Activated CD8-positive, alpha-beta memory T cell treated with anti-CD3 and anti-CD28 coated beads, Interleukin-2, amount 10 ng/mL, durations not matched to agents 7 days and 5 days (primary cell): ENCODE measurements around the gene FARP1. TPM values are rescaled to one million over a fixed set of nuclear protein-coding genes. Genes with fewer than 3 reads are reported as not detected.

ENCODE experiments used
- ATAC-seq: fragments of 150-1000 bp; cut with Tn5 transposase; one replicate; pipeline ENCODE4 v1.10.0; 2021; ENCODE audit warnings: moderate library complexity
- CTCF ChIA-PET: fragments of 350-600 bp; sonication (Branson Sonifier 250); formaldehyde crosslinking; loops from one replicate; lab custom pipeline; 2021; ENCODE audit warnings: antibody characterized with exemption; lab: Charles Lee
- DNase-seq: peaks from one replicate; pipeline ENCODE4 v3.0.0-alpha.2; 2020
- H3K27ac Mint-ChIP-seq: one replicate; pipeline ENCODE4 v1.8.0; 2021; ENCODE audit warnings: mild to moderate bottlenecking, mixed read lengths
- H3K27me3 Mint-ChIP-seq: one replicate; pipeline ENCODE4 v1.8.0; 2021; ENCODE audit warnings: mixed read lengths
- H3K36me3 Mint-ChIP-seq: one replicate; pipeline ENCODE4 v1.8.0; 2021; ENCODE audit warnings: mild to moderate bottlenecking, mixed read lengths
- H3K4me1 Mint-ChIP-seq: one replicate; pipeline ENCODE4 v1.8.0; 2021; ENCODE audit warnings: mixed read lengths
- H3K4me3 Mint-ChIP-seq: one replicate; pipeline ENCODE4 v1.8.0; 2021; ENCODE audit warnings: mild to moderate bottlenecking, moderate library complexity, mixed read lengths
- H3K9me3 Mint-ChIP-seq: one replicate; pipeline ENCODE4 v1.8.0; 2022; ENCODE audit warnings: low read depth, mixed read lengths
- total RNA-seq, 2 experiments: library from RNA; stranded (reverse); gene quantifications; one replicate each; pipeline ENCODE4 v1.2.3, GENCODE V29; 2021

The FARP1 gene
- total RNA-seq, 2 experiments from 2014 or later: 0.44 to 0.87 TPM

DNA sequence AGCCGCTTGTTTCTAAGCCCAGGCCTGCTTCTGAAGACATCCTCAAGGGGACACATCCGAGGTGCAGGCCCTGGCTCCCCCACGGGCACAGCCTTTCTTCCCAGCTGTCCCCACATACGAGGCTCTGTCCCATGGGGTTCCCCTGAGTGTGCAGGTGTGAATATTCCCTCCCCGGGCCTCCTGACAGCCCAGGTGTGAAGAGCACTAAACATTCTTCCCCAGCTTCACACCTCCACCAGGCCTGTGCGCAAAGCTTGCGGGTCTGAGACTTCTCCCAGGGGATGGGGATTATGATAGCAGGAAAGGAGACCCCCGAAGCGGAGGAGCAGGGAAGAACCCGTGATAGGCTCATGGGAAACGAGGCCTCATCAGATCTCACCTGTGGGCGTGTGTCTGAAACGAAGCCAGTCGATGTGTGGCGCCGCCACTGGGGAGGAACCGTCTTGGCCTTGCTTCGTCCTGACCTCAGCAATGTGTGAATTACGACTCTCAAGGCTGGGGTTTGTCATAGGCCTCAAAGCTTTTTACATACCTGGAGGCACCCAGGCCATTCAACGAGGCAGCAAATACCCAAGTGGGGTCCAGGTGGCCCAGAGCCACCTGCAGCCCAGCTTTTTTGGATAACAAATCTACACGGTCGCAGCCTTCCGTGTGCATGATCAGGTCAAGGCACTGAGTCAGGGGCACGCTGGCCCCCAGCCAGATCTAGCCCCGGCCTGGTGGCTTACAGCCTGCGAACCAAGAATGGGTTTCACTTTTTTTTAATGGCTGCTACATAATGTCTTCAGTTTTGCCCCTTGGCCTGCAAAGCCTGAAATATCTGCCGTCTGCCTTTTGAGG lies 299.7 kb downstream of the FARP1 start:
- H3K4me1 Mint-ChIP-seq: peaks cover 13% of the 10 kb centered on the region
- no peak overlapping the region for H3K4me3 Mint-ChIP-seq
- DNase-seq (no peak), ATAC-seq (no peak)
- no peaks in the 10 kb centered on the region for H3K9me3 Mint-ChIP-seq
- no peaks in the 10 kb centered on the region for H3K27me3 Mint-ChIP-seq
- CTCF ChIA-PET: interaction anchor here (0.7 to 6.0 kb wide), 2 partner anchors 133 to 210 kb away, joined by 3 to 124 read pairs; no protein-coding TSS in a partner anchor
- H3K36me3 Mint-ChIP-seq: no peaks in the 10 kb centered on the region
- no peak overlapping the region for H3K27ac Mint-ChIP-seq

GRCh38 chr13:98443329-98443728 lies 300.4 kb downstream of the FARP1 start:
- CTCF ChIA-PET: interaction anchor here (5.0 to 6.0 kb wide), 2 partner anchors 209 to 229 kb away, joined by 50 to 124 read pairs; no protein-coding TSS in a partner anchor
- no peak overlapping the region for H3K27ac Mint-ChIP-seq
- ATAC-seq: no peak
- no peaks in the 10 kb centered on the region for H3K9me3 Mint-ChIP-seq
- H3K36me3 Mint-ChIP-seq: no peaks in the 10 kb centered on the region
- H3K27me3 Mint-ChIP-seq: no peaks in the 10 kb centered on the region
- no peak for DNase-seq
- peaks cover 13% of the 10 kb centered on the region for H3K4me1 Mint-ChIP-seq
- no peak overlapping the region for H3K4me3 Mint-ChIP-seq

DNA sequence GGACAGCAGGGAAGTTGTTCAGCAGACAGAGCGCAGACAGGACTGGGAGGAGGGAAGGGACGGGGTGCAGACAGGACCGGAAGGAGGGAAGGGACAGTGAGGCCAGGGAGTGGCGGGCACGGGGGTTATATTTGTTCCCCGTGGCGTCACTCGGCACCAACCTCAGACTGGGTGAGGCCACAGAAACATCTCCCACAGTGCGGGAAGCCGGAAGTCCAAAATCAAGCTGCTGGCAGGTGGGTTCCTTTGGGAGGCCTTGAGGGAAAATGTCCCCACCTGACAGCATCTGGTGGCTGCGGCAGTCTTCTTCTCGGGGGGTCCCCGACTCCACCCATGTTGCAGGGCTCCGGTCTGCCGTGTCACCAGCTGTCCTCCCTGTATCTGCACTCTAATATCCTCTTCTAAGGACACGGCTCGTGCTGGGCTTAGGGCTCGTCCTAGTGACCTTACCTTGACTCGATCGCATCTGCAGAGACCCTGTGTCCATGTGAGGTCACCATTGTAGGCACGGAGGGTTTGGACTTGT lies 301.0 kb downstream of the FARP1 start:
- H3K9me3 Mint-ChIP-seq: no peaks in the 10 kb centered on the region
- H3K27me3 Mint-ChIP-seq: no peaks in the 10 kb centered on the region
- no peak overlapping the region for H3K27ac Mint-ChIP-seq

DNA sequence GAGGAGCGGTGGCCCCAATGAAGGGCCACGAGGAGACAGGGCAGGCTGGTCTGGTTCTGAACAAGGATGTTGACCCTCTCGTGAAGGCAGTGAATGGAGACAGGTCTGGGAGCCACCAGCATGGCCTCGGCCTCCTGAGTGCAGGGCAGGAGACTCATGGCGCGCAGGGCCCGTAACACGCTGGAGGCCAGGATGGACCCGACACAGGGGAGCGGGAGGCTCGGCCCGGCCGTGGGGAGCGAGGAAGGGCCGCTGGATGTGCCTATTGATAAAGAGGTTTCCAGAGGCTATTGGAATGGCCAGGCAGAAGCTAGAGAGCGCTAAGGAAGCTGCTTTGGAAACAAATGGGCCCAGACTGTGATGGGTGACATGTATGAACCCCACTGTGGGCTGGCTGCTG lies 301.5 kb downstream of the FARP1 start:
- Mint-ChIP-seq H3K36me3 (no peaks in the 10 kb centered on the region), H3K4me1 (peaks cover 13% of the 10 kb centered on the region), H3K4me3 (no peak overlapping the region), H3K9me3 (no peaks in the 10 kb centered on the region), H3K27ac (no peak overlapping the region), H3K27me3 (no peaks in the 10 kb centered on the region)
- CTCF ChIA-PET: interaction anchor here (0.6 to 6.0 kb wide), 9 partner anchors 72 to 327 kb away, joined by 3 to 124 read pairs (median 7); no protein-coding TSS in a partner anchor
- ATAC-seq: no peak
- DNase-seq: no peak

More for the DNA sequence above, 301.0 kb downstream of the FARP1 start:
- no peak overlapping the region for H3K4me3 Mint-ChIP-seq
- DNase-seq: no peak
- CTCF ChIA-PET: interaction anchor here (5.0 to 6.0 kb wide), 2 partner anchors 209 to 229 kb away, joined by 50 to 124 read pairs; no protein-coding TSS in a partner anchor
- ATAC-seq: no peak
- peaks cover 13% of the 10 kb centered on the region for H3K4me1 Mint-ChIP-seq
- H3K36me3 Mint-ChIP-seq: no peaks in the 10 kb centered on the region

GRCh38 chr13:98445340-98446233 lies 302.7 kb downstream of the FARP1 start:
- CTCF ChIA-PET: interaction anchor here (0.6 to 6.0 kb wide), 42 partner anchors 9 to 589 kb away, joined by 3 to 124 read pairs (median 4); partner anchors contain the start of gene STK24
- Mint-ChIP-seq H3K27me3 (no peaks in the 10 kb centered on the region), H3K4me3 (no peak overlapping the region), H3K27ac (peak overlapping the region; percentile 84), H3K4me1 (peaks cover 15% of the 10 kb centered on the region), H3K36me3 (no peaks in the 10 kb centered on the region), H3K9me3 (no peaks in the 10 kb centered on the region)
- peak; percentile 84 for DNase-seq
- ATAC-seq: peak; percentile 94

DNA sequence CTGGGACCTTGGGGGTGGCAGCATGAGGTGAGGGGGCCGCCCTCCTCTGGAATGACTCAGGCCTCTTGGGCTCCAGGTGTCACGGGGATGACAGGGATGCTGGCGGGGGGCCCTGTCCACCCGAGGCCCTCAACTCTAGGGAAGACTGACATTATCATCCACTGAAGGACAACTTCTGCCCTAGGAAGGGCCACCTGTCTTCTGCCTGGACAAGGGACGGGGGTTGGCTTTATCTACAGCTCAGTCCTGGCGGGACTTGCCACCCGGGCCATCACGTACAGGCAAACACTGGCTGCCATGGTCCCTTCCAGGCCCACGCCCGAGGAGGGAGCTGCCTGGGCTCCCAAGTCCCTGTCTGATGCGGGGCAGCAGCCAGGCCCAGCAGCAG lies 303.3 kb downstream of the FARP1 start:
- peaks cover 22% of the 10 kb centered on the region for H3K4me1 Mint-ChIP-seq
- ATAC-seq: no peak
- no peaks in the 10 kb centered on the region for H3K9me3 Mint-ChIP-seq
- H3K36me3 Mint-ChIP-seq: no peaks in the 10 kb centered on the region
- no peaks in the 10 kb centered on the region for H3K27me3 Mint-ChIP-seq
- peak overlapping the region; percentile 84 for H3K27ac Mint-ChIP-seq
- H3K4me3 Mint-ChIP-seq: no peak overlapping the region
- DNase-seq: no peak
- CTCF ChIA-PET: interaction anchor here (0.8 to 6.0 kb wide), 17 partner anchors 9 to 226 kb away, joined by 3 to 124 read pairs (median 6); no protein-coding TSS in a partner anchor

DNA sequence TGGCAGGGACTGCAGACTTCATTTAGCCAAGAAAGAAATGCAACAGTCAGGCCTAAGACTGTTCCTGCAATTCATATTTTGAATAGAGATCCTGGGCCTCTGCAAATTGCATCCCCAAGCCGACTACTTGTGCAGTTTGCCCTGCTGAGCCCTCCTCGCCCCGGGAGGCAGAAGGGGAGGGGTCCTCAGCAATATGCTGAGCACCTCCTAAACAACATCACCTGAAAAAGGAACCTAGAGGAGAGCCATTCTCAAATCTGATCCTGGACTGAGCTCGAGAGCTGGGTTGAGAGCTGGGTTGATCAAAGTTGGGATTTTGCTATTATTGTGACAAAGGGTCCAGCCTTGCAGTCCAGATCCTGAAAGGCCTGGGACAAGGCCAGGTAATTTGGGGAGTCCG lies 304.2 kb downstream of the FARP1 start:
- no peak overlapping the region for H3K27ac Mint-ChIP-seq
- DNase-seq (no peak), ATAC-seq (no peak)
- H3K4me1 Mint-ChIP-seq: peaks cover 22% of the 10 kb centered on the region
- no peaks in the 10 kb centered on the region for H3K27me3 Mint-ChIP-seq
- no peak overlapping the region for H3K4me3 Mint-ChIP-seq
- H3K36me3 Mint-ChIP-seq: peaks cover 7% of the 10 kb centered on the region
- CTCF ChIA-PET: interaction anchor here (1.0 to 6.0 kb wide), 6 partner anchors 8 to 226 kb away, joined by 3 to 124 read pairs (median 10); no protein-coding TSS in a partner anchor
- no peaks in the 10 kb centered on the region for H3K9me3 Mint-ChIP-seq

- DNase-seq: no peak
- no peaks in the 10 kb centered on the region for H3K27me3 Mint-ChIP-seq
- no peak for ATAC-seq
- H3K4me3 Mint-ChIP-seq: no peak overlapping the region
- H3K9me3 Mint-ChIP-seq: no peaks in the 10 kb centered on the region
- peaks cover 13% of the 10 kb centered on the region for H3K36me3 Mint-ChIP-seq
- CTCF ChIA-PET: interaction anchor here (1.4 to 6.0 kb wide), 3 partner anchors 36 to 225 kb away, joined by 3 to 124 read pairs (median 50); no protein-coding TSS in a partner anchor
- no peak overlapping the region for H3K27ac Mint-ChIP-seq
- H3K4me1 Mint-ChIP-seq: peaks cover 22% of the 10 kb centered on the region
These were observed 305.2 kb downstream of the FARP1 start for GRCh38 chr13:98447881-98448641.

- H3K27ac Mint-ChIP-seq: no peak overlapping the region
These were observed 305.7 kb downstream of the FARP1 start for GRCh38 chr13:98448642-98448928.

DNA sequence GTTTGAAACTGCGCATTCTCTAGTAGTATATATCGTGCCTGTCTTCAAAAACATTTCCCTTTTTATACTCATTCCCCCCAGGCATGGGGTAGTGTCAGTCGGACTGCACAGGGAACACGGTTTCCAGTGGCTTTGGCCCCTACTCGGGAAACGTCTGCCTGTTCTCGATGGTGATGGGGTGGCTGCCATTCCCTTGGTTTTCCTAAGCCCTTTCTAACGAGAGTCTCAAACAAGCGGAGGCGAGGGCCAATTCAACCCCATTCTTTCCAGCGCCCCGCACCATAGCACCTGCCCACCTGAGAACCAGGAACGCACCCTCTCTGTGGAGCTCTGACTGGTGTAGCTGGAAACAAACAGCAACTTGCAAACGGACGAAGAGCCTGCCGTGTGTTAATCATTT lies 306.4 kb downstream of the FARP1 start:
- ATAC-seq (no peak), DNase-seq (no peak)
- no peaks in the 10 kb centered on the region for H3K9me3 Mint-ChIP-seq
- H3K27ac Mint-ChIP-seq: no peak overlapping the region
- H3K27me3 Mint-ChIP-seq: no peaks in the 10 kb centered on the region
- no peak overlapping the region for H3K4me3 Mint-ChIP-seq
- CTCF ChIA-PET: interaction anchor here (1.3 to 2.4 kb wide), 2 partner anchors 204 to 222 kb away, joined by 6 to 13 read pairs; no protein-coding TSS in a partner anchor
- H3K36me3 Mint-ChIP-seq: peaks cover 19% of the 10 kb centered on the region
- peaks cover 22% of the 10 kb centered on the region for H3K4me1 Mint-ChIP-seq

More at GRCh38 chr13:98448642-98448928, 305.7 kb downstream of the FARP1 start:
- DNase-seq: no peak
- H3K36me3 Mint-ChIP-seq: peaks cover 17% of the 10 kb centered on the region
- CTCF ChIA-PET: interaction anchor here (1.4 to 6.0 kb wide), 2 partner anchors 36 to 204 kb away, joined by 3 to 124 read pairs; no protein-coding TSS in a partner anchor
- peaks cover 22% of the 10 kb centered on the region for H3K4me1 Mint-ChIP-seq
- no peaks in the 10 kb centered on the region for H3K27me3 Mint-ChIP-seq
- no peak for ATAC-seq
- H3K9me3 Mint-ChIP-seq: no peaks in the 10 kb centered on the region
- no peak overlapping the region for H3K4me3 Mint-ChIP-seq

GRCh38 chr13:98450026-98450425 lies 307.1 kb downstream of the FARP1 start:
- peaks cover 22% of the 10 kb centered on the region for H3K4me1 Mint-ChIP-seq
- no peak overlapping the region for H3K4me3 Mint-ChIP-seq
- no peaks in the 10 kb centered on the region for H3K27me3 Mint-ChIP-seq
- peak overlapping the region; percentile 38 for H3K27ac Mint-ChIP-seq
- H3K36me3 Mint-ChIP-seq: peaks cover 22% of the 10 kb centered on the region
- DNase-seq: no peak
- CTCF ChIA-PET: interaction anchor here (1.3 to 2.4 kb wide), 3 partner anchors 203 to 223 kb away, joined by 6 to 13 read pairs (median 6); no protein-coding TSS in a partner anchor
- ATAC-seq: no peak
- H3K9me3 Mint-ChIP-seq: no peaks in the 10 kb centered on the region

DNA sequence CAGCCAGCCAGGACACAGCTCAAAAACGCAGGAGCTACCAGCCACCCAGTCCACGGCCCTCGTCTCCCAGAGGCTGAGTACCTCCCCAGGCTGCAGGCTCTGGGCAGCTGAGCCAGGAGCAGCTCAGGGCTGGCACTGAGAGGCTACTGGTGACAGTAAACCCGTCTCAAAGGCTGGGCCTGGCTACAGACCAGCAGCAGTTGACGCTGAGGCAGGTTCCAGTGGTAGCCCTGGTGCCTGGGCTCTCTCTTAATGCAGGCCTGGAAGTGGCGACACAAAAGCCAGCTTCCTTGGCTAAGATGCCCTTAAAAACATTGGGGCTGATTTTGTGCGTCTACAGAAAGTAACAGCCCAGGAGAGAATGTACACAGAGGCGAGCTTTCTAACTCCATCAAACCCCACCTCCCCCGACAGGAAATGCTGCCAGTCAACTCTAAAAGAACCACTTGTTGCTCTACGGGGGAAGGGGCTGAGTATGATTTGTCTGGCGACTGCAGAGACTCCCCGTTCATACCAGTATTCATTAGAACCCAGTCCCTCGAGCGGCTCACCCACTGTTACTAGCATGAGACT lies 307.7 kb downstream of the FARP1 start:
- DNase-seq: no peak
- no peak overlapping the region for H3K4me3 Mint-ChIP-seq
- CTCF ChIA-PET: interaction anchor here (1.3 to 2.4 kb wide), 3 partner anchors 203 to 223 kb away, joined by 6 to 13 read pairs (median 6); no protein-coding TSS in a partner anchor
- peaks cover 25% of the 10 kb centered on the region for H3K36me3 Mint-ChIP-seq
- ATAC-seq: peak; percentile 31
- no peaks in the 10 kb centered on the region for H3K9me3 Mint-ChIP-seq
- H3K27ac Mint-ChIP-seq: peak overlapping the region; percentile 11
- H3K4me1 Mint-ChIP-seq: peaks cover 17% of the 10 kb centered on the region
- H3K27me3 Mint-ChIP-seq: no peaks in the 10 kb centered on the region
